Panc1 (cell line): ENCODE results near the gene RITA1.

Experiments used
- CTCF ChIP-seq: fragments of 450-650 bp; IDR thresholded peaks from 2 replicates; pipeline ENCODE4 v1.5.1; 2017; ENCODE audit warnings: mild to moderate bottlenecking
- POLR2AphosphoS5 ChIP-seq: IDR thresholded peaks from 2 replicates; pipeline ENCODE4 v1.6.1; 2012; ENCODE audit warnings: mild to moderate bottlenecking, low read depth, low read length, moderate library complexity
- TCF7L2 ChIP-seq: IDR thresholded peaks from 2 replicates; pipeline ENCODE4 v1.6.1; 2011; ENCODE audit warnings: mild to moderate bottlenecking, low read depth, low read length, inconsistent platforms

- TF ChIP-seq TCF7L2 (no peak), POLR2AphosphoS5 (no peak), CTCF (no peak)
These were observed 13.3 kb upstream of the RITA1 start for GRCh38 chr12:113172185-113172584.
